Posterior cingulate gyrus (tissue), 11 donors: ENCODE data around the gene RGPD5.
"Not testable (repeated sequence)": the region's sequence is repeated elsewhere in the genome, so short reads cannot be mapped to it uniquely, and the experiment has no call there.

Experiments used
- DNase-seq, 10 donors: peaks; one replicate each; pipeline versions ENCODE4 v3.0.0 to v3.0.0-alpha.2; 2020 to 2021; ENCODE audit warnings: mixed read lengths in 3 of 10
- intact Hi-C: fragments of 100-400 bp; cut with DNase I; formaldehyde crosslinking; loops from one replicate; pipeline ENCODE4 v1.15.1; 2023

Gene RGPD5

DNA sequence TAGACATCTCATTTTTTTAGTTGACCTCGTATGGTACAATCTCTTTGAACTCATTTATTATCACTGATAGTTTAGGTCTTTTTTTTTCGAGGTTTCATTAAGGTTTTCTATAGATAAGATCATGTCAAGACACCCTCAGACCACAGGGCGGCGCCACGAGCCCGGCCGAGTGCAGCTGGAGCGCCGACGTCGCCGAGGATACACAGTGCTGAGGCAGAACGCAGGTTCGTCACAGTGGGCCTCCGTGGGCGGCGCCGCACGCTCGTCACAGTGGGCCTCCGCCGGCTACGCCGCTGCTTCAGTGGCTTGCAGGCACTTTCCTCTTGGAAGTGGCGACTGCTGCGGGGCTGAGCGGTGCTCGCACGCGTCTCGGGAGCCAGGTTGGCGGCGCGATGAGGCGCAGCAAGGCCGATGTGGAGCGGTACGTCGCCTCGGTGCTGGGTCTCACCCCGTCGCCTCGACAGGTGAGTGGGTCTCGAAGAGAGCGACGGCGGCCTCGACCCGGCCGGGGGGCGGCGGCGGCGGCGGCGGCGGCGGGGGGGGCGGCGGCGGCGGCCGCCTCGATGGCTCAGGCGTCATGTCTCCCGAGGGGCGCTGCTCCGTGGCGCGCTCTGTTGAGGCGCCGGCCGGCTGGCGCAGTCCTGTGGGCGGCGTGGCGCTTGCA is at the start of gene RGPD5:
Gene RGPD5, plus strand, starts transcription at position 232 of the 664 bp plus-strand sequence. Its CDS starts 161 bp downstream, at position 393.
- DNase-seq = peak in 1 of 10 donors; percentile 1
- intact Hi-C loops = not testable (repeated sequence)

- intact Hi-C loops, DNase-seq: not testable (repeated sequence)
These were observed 42.5 kb upstream of the RGPD5 start for GRCh38 chr2:109751572-109751971.

DNA sequence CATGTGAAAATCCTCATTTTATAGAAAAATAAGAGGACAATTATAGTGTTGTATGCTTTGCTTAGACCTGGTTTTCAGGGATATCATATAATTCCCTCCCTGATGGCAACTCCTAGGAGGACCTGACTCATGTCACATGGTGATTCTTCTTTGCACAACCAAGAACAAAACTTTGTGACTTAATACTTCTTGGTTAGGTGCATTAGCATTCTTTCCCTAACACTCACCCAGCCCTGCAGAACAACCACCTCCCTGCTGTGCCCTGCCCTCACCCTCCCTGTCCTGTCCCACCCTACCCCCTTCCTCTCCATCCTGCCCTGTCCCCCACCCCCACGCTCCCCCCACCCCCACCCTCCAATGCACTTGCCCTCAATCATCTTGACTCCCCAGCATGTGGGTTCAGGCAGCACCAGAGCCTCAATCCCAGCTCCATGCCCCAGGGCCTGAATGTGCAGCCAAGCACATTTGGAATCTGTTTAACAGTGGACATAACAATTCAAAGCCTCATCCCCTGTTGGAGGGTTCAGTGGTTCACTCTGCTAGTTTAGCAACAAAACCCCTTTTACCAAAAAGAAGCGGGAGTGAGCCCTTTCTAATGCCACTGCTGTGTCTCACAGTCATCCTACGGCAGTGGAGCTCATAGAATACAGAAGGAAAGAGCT is 36.8 kb upstream of the RGPD5 start:
- DNase-seq, intact Hi-C loops: not testable (repeated sequence)

- intact Hi-C loops = not testable (repeated sequence)
These were observed 33.7 kb upstream of the RGPD5 start for GRCh38 chr2:109760265-109761042.

GRCh38 chr2:109761043-109761454 is 33.1 kb upstream of the RGPD5 start:
- intact Hi-C loops = not testable (repeated sequence)
- peak in 4 of 10 donors; percentile 2 to 65 (median 36) for DNase-seq

More at GRCh38 chr2:109760265-109761042, 33.7 kb upstream of the RGPD5 start:
- peak in 3 of 10 donors; percentile 32 to 44 (median 37) for DNase-seq

GRCh38 chr2:109761976-109762375 is 32.1 kb upstream of the RGPD5 start:
- DNase-seq, intact Hi-C loops: not testable (repeated sequence)

- intact Hi-C loops = not testable (repeated sequence)
- DNase-seq = peak in 2 of 10 donors; percentile 16 to 22
These were observed 28.0 kb upstream of the RGPD5 start for GRCh38 chr2:109766074-109766473.

DNA sequence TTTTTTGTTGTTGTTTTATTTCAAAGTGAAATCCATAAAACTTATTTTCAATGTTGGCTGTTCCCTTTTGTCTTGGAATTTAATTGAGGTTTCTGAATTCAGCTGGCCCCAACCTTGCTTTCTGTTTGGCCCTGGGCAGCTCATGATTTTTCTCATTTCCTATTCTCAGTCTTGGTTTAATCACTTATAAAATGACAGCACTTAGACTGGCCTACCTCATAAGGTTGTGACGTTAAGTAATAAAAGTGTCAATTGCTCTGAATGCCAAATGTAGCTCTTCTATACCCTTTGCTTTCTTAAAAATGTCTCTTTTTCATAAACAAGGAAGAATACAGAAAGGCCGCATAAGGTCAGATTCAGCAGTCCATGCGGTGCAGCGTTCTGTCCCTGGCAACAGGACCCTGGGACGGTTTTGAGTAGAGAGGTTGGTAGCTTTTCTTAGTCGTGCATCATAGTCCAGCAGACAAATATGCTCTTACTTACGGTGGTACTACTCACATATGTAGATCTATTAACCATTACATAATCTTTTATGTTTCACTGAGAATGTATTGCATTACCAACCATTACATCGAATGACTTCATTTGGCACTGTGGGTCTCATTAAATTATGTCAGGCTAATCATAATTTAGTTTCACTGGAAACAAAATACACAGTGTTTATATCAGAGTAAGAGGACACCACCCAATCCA is 27.1 kb upstream of the RGPD5 start:
- intact Hi-C loops, DNase-seq: not testable (repeated sequence)

GRCh38 chr2:109768934-109769333 is 25.2 kb upstream of the RGPD5 start:
- intact Hi-C loops = not testable (repeated sequence)
- DNase-seq = peak in 2 of 10 donors; percentile 9 to 39

DNA sequence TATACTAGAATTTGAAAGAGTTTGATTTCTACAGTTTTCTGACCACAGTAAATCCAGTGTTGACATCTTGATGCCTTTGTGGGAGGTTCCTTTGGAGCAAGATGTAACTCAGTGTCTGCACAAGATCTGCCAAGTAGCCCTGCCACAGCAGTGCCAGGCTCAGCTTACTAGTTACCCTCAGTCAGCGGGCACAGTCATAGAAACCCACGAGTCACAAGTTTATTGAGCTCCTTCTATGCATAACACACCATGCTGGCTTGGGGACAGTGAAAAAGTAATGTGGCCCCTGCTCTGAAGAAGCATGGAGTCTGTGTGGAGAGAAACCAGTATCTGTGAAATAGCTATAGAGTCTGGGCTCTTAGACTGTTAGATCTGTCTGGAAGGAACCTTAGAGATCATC is 15.0 kb upstream of the RGPD5 start:
- intact Hi-C loops = not testable (repeated sequence)

DNA sequence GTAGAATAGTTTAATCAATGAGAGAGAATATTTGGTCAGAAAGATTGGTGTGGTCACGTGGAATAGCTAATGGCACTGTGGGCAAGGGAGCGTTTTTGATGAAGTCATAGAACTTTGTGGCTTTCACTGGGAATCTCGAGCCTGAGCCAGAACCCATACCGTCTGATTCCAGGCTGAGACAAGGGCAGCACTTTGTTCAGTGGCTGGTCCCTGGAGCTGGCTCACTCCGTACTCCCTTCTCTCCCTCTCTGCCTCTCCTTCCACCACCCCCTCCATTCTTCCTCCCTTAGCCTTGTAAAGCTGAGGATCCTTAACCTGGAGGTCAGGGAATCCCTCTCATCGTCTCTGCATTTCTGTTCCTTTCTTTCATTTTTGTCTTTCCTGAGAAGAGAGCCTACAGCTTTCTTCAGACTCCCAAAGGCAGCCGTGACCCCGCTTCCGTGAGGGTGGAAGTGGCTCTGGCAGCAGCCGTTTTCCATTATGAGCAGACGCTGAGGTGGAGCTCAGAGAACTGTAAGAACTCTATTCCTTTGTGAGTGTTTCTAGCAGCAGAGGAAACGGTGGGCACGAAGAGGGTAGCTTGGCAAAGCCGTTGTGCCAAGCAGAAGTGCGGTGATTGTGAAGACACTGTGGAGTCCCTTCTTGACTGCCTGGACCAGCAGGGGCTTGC is 12.8 kb upstream of the RGPD5 start:
- intact Hi-C loops, DNase-seq: not testable (repeated sequence)

More for the DNA sequence above, 15.0 kb upstream of the RGPD5 start:
- not testable (repeated sequence) for DNase-seq

DNA sequence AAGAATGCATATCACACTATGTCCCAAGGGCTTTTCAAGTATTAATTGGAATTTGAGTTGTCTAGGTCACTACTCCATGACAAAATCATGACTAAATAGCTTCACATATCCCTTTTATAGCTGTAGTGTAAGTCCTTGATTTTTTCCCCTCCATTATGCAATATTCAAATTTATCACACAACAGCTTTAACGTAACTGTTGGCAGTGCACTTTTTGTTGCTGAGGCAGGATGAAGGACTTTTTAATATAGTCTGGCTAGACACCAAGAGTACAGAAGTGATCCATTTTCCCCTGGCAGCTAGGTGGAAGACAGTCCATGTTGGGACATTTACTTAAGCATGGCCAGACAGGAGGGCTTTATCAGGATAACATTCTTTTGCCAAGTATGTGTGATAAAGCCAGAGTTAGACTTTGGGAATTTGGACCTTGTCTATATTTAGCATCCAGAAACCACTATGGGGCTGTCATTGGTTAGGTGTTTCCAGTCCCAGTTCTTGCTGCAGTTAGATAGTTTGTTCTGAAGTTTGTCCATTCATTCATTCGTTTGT is 11.6 kb upstream of the RGPD5 start:
- DNase-seq, intact Hi-C loops: not testable (repeated sequence)

DNA sequence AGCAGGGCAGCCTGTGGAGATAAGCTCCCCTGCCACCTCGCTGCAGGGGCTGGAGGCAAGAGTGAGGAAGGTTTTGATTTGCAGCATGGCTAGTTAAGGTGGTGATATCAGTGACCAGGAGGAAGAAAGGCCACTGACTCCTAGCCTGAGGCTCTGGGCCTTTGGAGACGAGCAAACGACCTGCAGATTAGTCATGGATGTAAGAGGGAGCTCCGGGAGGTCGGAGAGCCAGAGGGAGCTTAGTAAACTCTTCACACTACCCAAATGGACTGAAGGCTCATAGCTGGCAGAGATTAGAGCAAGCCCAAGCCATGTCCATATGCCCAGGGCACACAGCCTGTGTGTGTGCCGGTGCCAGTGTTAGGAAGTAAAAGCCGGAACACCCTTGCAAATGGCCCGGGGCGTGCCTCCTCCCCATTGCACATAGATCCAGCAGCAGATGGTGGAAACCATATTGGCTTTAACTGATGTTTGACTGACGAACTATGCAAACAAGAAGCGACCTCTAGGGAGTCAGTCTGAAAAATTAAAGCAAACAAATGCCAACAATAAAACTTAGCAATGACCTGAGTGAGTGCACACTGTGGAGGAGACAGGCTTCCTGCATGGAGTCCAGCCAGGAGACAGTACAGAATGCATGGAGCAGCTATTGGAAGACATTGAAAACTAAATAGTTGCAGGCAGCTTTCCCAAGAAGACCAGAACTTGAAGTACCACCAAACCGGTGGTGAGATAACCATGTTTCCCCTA is 2.4 kb upstream of the RGPD5 start:
- intact Hi-C loops, DNase-seq: not testable (repeated sequence)

DNA sequence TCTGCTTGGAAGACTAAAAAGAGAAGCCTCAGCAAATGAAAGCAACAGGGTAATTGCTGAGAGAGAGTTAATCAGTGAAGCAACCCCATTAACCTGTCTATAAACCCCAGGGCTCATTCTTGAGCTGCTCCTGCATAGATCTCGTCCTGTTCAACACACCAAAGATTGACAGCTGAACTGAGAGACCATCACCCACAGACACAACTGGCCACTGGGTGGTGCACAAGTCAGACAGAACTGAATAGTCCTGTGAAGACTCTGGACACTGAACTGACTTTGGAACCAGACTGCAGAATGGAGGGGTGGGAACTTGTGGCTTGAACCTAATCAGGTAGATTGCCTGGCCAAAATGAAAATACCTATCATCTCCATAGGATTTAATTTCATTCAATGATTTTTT is 1.4 kb upstream of the RGPD5 start:
- DNase-seq, intact Hi-C loops: not testable (repeated sequence)

DNA sequence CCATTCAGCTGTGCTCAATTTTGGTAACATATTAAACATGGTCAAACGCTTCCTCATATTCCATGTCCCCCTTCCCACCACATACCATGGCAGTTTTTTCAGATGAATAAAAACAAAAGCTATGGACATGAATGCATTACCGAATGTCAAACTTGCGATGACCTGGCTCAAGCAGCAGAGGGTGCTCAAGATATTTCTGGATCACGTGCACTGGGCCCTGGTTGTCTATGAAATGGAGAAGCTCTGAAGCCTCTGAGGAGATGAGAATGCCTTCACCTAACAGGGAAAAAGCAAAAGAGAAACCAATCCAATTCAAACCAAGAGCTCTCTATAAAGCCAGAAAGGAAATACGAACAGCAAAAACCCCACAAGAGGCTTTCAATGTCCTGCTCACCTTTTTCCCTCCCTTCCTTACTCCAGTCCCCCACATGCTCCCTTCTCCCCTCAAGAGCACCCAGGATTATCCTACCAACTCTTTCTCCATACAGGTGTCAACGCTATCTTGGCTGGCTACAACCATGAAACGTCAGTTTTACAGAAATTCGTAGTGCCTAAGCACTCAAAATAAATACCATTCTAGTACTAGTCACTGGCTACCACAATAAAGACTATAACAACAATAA is 77.1 kb downstream of the RGPD5 start:
- DNase-seq, intact Hi-C loops: not testable (repeated sequence)

DNA sequence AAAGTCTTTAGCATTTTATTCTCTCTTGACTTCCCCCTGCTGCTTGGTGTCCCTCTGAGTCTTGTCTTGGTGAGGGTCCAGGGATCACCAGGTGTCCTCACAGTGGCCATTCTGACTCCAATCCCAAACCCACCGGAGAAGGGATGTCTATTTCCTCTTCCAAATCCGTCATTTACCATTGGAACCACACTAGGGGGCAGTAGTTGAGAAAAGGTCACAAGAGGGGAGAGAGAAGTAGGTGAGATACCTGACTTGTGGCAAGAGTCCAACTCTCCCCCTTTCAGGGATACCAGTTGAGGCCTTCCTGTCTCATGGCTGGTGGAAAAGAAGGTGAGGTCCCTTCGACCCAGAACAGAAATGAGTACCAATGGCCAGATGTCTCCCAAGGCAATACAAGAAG is 82.5 kb downstream of the RGPD5 start:
- intact Hi-C loops, DNase-seq: not testable (repeated sequence)

DNA sequence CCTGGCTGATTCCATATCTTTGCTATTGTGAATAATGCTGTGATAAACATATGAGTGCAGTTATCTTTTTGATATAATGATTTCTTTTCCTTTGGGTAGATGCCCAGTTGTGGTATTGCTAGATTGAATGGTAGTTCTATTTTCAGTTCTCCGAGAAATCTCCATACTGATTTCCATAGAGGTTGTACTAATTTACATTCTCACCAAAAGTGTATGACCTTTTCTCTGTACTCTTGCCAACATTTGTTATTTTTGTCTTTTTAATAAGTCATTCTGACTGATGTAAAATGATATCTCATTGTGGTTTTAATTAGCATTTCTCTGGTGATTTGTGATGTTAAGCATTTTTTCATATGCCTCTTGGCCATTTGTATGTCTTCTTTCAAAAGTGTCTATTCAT is 88.0 kb downstream of the RGPD5 start:
- DNase-seq, intact Hi-C loops: not testable (repeated sequence)

DNA sequence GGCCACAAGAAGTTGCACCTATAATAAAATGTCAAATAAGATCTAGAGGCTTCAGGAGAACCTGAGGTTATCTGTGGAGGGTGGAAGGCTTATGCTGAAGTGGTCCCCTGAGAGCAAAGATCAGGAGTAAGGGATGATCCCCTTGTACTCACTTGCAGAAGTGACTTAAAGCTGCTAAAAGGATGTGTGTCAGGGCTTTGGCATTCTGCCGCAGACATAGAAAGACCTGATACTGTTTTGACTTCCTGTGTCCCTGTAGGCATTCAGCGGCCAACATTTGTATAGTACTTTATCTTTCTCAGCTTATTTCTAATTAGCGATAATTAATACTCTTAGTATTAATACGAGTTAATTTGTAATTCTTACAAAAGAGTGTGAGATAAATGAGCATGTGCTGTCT is 94.3 kb downstream of the RGPD5 start:
- DNase-seq, intact Hi-C loops: not testable (repeated sequence)
